ENCODE data around the gene NTN1.

DNA sequence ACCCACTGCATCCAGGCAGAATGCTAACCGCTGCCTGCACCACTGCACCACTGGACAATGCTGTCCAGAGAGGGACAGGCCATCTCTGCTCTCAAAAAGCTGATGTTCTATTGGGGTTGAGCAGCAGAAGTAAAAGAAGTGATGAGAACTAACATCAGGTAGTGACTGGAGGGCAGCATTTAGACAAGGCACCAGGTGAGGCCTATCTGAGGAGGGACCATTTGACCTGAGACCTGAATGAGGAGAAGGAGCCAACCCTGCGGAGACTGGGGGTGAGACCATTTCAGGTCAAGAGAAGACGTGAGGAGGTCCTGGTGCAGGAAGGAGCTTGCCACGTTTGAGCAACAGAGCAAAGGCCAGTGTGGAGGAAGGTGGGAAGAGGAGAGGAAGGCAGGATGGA is 34.0 kb downstream of the NTN1 start:
- no peak for TF ChIP-seq CTCF (IDR thresholded peaks at IDR 0.05)
- no peak for TF ChIP-seq POLR2A (IDR thresholded peaks at IDR 0.05)
- no peak for TF ChIP-seq EP300 (IDR thresholded peaks at IDR 0.05)
